Activated T-helper 2 cell treated with anti-CD3 and anti-CD28 coated beads, Interferon-gamma antibody, Interleukin-2, Interleukin-4, amounts not matched to agents 10 μg/mL and 5 μg/mL and 100 μg/mL, durations not matched to agents 14 hours and 24 hours and 36 hours (primary cell): Measurements from ENCODE around the gene C11orf52. TPM values are rescaled to one million over a fixed set of nuclear protein-coding genes. Genes with fewer than 3 reads are reported as not detected.

Experiments used
- DNase-seq: peaks from one replicate; pipeline ENCODE4 v3.0.0; 2021; ENCODE audit warnings: low spot score
- H3K27ac Mint-ChIP-seq: one replicate; pipeline ENCODE4 v1.8.0; 2021; ENCODE audit warnings: mixed read lengths
- H3K27me3 Mint-ChIP-seq: one replicate; pipeline ENCODE4 v1.8.0; 2021; ENCODE audit warnings: low read depth, mixed read lengths
- H3K36me3 Mint-ChIP-seq: one replicate; pipeline ENCODE4 v1.8.0; 2021; ENCODE audit warnings: low read depth, mixed read lengths
- H3K4me1 Mint-ChIP-seq: one replicate; pipeline ENCODE4 v1.8.0; 2021; ENCODE audit warnings: low read depth, mixed read lengths
- H3K4me3 Mint-ChIP-seq: one replicate; pipeline ENCODE4 v1.8.0; 2021; ENCODE audit warnings: low read depth, mild to moderate bottlenecking, moderate library complexity, mixed read lengths
- H3K9me3 Mint-ChIP-seq: one replicate; pipeline ENCODE4 v1.8.0; 2021; ENCODE audit warnings: mixed read lengths
- intact Hi-C: fragments of 100-400 bp; cut with micrococcal nuclease; formaldehyde crosslinking; loops from one replicate; pipeline ENCODE4 v1.15.1; 2023
- total RNA-seq: library from RNA; stranded (reverse); gene quantifications from 2 replicates; pipeline ENCODE4 v1.2.3, GENCODE V29; 2022

The C11orf52 gene
- total RNA-seq, 1 donor from 2014 or later, result not detected

DNA sequence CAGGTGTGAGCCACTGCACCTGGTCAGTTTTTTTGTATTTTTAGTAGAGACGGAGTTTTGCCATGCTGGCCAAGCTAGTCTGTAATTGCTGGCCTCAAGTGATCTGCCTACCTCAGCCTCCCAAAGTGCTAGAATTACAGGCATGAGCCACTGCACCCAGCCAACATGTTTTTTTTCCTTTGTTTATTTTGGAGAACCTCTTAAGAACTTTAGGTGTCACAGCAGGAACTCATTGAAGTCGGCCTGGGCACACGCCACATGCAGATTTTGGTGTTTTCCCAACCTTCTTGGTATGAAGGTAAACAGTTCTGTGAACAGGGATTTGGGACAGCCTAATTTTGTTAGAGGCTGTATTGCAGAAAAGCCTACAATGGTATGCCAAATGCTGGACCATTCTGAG lies 27.8 kb downstream of the C11orf52 start:
- Mint-ChIP-seq H3K4me3 (no peak overlapping the region), H3K27ac (no peak overlapping the region), H3K36me3 (peaks cover 38% of the 10 kb centered on the region), H3K27me3 (no peaks in the 10 kb centered on the region), H3K9me3 (no peaks in the 10 kb centered on the region), H3K4me1 (peaks cover 44% of the 10 kb centered on the region)
- DNase-seq, result no peak
- intact Hi-C loops, result no loop called here

GRCh38 chr11:111947143-111947542 lies 28.4 kb downstream of the C11orf52 start:
- DNase-seq, result no peak
- intact Hi-C loops, result no loop called here
- peaks cover 39% of the 10 kb centered on the region for H3K4me1 Mint-ChIP-seq
- no peaks in the 10 kb centered on the region for H3K9me3 Mint-ChIP-seq
- no peak overlapping the region for H3K4me3 Mint-ChIP-seq
- peak overlapping the region; percentile 52 for H3K27ac Mint-ChIP-seq
- H3K36me3 Mint-ChIP-seq, result peaks cover 43% of the 10 kb centered on the region
- H3K27me3 Mint-ChIP-seq, result no peaks in the 10 kb centered on the region

GRCh38 chr11:111949519-111950426 lies 31.1 kb downstream of the C11orf52 start:
- DNase-seq, result no peak
- Mint-ChIP-seq H3K36me3 (peaks cover 34% of the 10 kb centered on the region), H3K4me1 (peaks cover 25% of the 10 kb centered on the region), H3K4me3 (no peak overlapping the region), H3K27me3 (no peaks in the 10 kb centered on the region), H3K9me3 (no peaks in the 10 kb centered on the region), H3K27ac (peak overlapping the region; percentile 35)
- intact Hi-C loops, result no loop called here

DNA sequence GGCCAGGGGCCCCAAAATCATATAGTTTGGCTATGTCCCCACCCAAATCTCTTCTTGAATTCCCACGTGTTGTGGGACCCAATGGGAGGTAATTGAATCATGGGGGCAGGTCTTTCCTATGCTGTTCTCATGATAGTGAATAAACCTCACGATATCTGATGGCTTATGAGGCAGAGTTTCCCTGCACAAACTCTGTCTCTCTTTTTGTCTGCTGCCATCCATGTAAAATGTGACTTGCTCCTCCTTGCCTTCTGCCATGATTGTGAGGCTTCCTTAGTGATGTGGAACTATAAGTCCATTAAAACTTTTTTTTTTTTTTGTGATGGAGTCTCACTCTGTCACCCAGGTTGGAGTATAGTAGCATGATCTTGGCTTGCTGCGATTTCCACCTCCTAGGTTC lies 32.9 kb downstream of the C11orf52 start:
- intact Hi-C loops, result no loop called here
- DNase-seq, result no peak
- Mint-ChIP-seq H3K4me3 (no peak overlapping the region), H3K36me3 (peaks cover 28% of the 10 kb centered on the region), H3K4me1 (peaks cover 21% of the 10 kb centered on the region), H3K9me3 (no peaks in the 10 kb centered on the region), H3K27me3 (no peaks in the 10 kb centered on the region), H3K27ac (no peak overlapping the region)

GRCh38 chr11:111954154-111954553 lies 35.4 kb downstream of the C11orf52 start:
- Mint-ChIP-seq H3K4me3 (no peak overlapping the region), H3K4me1 (peaks cover 12% of the 10 kb centered on the region), H3K36me3 (peaks cover 33% of the 10 kb centered on the region), H3K27ac (no peak overlapping the region), H3K9me3 (no peaks in the 10 kb centered on the region), H3K27me3 (no peaks in the 10 kb centered on the region)
- DNase-seq, result no peak
- intact Hi-C loops, result no loop called here

GRCh38 chr11:111957663-111958444 lies 39.1 kb downstream of the C11orf52 start:
- Mint-ChIP-seq H3K27me3 (no peaks in the 10 kb centered on the region), H3K9me3 (no peaks in the 10 kb centered on the region), H3K4me1 (peaks cover 4% of the 10 kb centered on the region), H3K27ac (no peak overlapping the region), H3K4me3 (no peak overlapping the region), H3K36me3 (peaks cover 12% of the 10 kb centered on the region)
- intact Hi-C loops, result no loop called here
- DNase-seq, result no peak

GRCh38 chr11:111960916-111961315 lies 42.2 kb downstream of the C11orf52 start:
- Mint-ChIP-seq H3K9me3 (no peaks in the 10 kb centered on the region), H3K4me1 (peaks cover 5% of the 10 kb centered on the region), H3K27me3 (no peaks in the 10 kb centered on the region), H3K36me3 (peaks cover 12% of the 10 kb centered on the region), H3K4me3 (no peak overlapping the region), H3K27ac (peak overlapping the region; percentile 2)
- intact Hi-C loops, result no loop called here
- no peak for DNase-seq

GRCh38 chr11:111961389-111962300 lies 42.9 kb downstream of the C11orf52 start:
- Mint-ChIP-seq H3K27ac (no peak overlapping the region), H3K9me3 (no peaks in the 10 kb centered on the region), H3K4me3 (no peak overlapping the region), H3K4me1 (peaks cover 4% of the 10 kb centered on the region), H3K27me3 (no peaks in the 10 kb centered on the region), H3K36me3 (peaks cover 13% of the 10 kb centered on the region)
- no peak for DNase-seq
- intact Hi-C loops, result no loop called here

- DNase-seq, result no peak
- intact Hi-C loops, result loop anchor here (1.0 to 2.0 kb wide), 3 partner anchors 19 to 32 kb away; no protein-coding TSS in a partner anchor
- Mint-ChIP-seq H3K27ac (peak overlapping the region; percentile 61), H3K9me3 (no peaks in the 10 kb centered on the region), H3K4me1 (peaks cover 4% of the 10 kb centered on the region), H3K27me3 (no peaks in the 10 kb centered on the region), H3K4me3 (no peak overlapping the region), H3K36me3 (peaks cover 25% of the 10 kb centered on the region)
Measured at GRCh38 chr11:111963931-111964340, 45.2 kb downstream of the C11orf52 start.

DNA sequence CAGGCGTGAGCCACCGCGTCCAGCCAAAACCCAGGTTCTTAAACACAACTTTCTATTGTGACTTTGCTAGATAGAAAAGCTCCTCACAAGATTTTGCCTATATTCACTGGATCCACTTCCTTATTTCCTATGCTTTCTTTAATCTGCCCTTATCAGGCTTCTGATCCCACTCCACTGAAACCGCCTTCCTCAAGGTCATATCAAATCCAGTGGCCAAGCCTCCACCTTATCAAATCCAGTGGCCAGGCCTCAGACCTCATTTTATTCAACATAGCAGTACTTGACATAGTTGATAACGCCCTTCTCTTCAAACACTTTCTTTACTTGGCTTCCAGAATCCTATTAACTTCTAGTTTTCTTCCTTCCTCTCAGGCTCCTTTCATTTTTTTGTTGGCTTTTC lies 48.0 kb downstream of the C11orf52 start:
- Mint-ChIP-seq H3K4me3 (no peak overlapping the region), H3K36me3 (peaks cover 45% of the 10 kb centered on the region), H3K27ac (no peak overlapping the region), H3K4me1 (peaks cover 10% of the 10 kb centered on the region), H3K27me3 (no peaks in the 10 kb centered on the region), H3K9me3 (no peaks in the 10 kb centered on the region)
- intact Hi-C loops, result no loop called here
- DNase-seq, result no peak

DNA sequence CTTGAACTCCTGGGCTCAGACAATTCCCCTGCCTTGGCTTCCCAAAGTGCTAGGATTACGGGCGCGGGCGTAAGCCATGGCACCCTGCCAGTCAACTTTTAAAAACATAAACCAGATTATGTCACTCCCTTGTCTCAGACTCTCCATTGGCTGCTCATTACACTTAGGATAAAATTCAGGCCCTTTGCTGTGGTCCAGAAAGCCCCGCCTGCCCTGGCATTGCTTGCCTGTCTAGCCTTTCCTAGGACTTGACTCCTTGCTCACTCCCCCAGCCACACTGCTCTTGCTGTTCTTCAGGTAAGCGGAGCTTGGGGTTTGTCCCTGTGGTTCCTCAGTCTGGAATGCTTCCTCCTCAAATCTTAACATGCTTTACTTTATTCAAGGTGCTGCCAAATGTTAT lies 48.9 kb downstream of the C11orf52 start:
- peaks cover 9% of the 10 kb centered on the region for H3K4me1 Mint-ChIP-seq
- H3K4me3 Mint-ChIP-seq, result no peak overlapping the region
- H3K27ac Mint-ChIP-seq, result no peak overlapping the region
- intact Hi-C loops, result no loop called here
- H3K9me3 Mint-ChIP-seq, result no peaks in the 10 kb centered on the region
- H3K27me3 Mint-ChIP-seq, result no peaks in the 10 kb centered on the region
- no peak for DNase-seq
- peaks cover 53% of the 10 kb centered on the region for H3K36me3 Mint-ChIP-seq

GRCh38 chr11:111969344-111969743 lies 50.6 kb downstream of the C11orf52 start:
- Mint-ChIP-seq H3K4me3 (no peak overlapping the region), H3K36me3 (peaks cover 64% of the 10 kb centered on the region), H3K4me1 (peaks cover 7% of the 10 kb centered on the region), H3K9me3 (no peaks in the 10 kb centered on the region), H3K27me3 (no peaks in the 10 kb centered on the region), H3K27ac (no peak overlapping the region)
- no peak for DNase-seq
- intact Hi-C loops, result no loop called here
